H1 (cell line): Measurements from ENCODE around the gene ZNF423. TPM values are rescaled to one million over a fixed set of nuclear protein-coding genes. Genes with fewer than 3 reads are reported as not detected.

Experiments
- CTCF ChIA-PET: fragments of 300-600 bp; sonication (Branson Sonifier 250); formaldehyde crosslinking; loops from one replicate; lab custom pipeline; 2021; ENCODE audit not compliant: partially characterized antibody; lab: Charles Lee
- POLR2A ChIA-PET: fragments of 300-600 bp; sonication (Branson Sonifier 250); formaldehyde crosslinking; loops from one replicate; lab custom pipeline; 2021; ENCODE audit warnings: inconsistent platforms; ENCODE audit not compliant: partially characterized antibody; lab: Charles Lee
- DNase-seq, 2 experiments: peaks; one replicate each; pipeline versions ENCODE4 v3.0.0 to v3.0.0-alpha.2; 2010 to 2022; ENCODE audit warnings: low spot score in 2 of 2, low read depth in 1 of 2, mixed read lengths in 1 of 2
- FAIRE-seq: peaks from 2 replicates; lab custom pipeline; 2011; peaks lifted over from hg19 to GRCh38; lab: Jason Lieb, UNC
- H2AFZ ChIP-seq: 2 replicates; pipeline ENCODE4 v1.8.1; 2012; ENCODE audit warnings: low read length, inconsistent platforms
- H2AK5ac ChIP-seq: 2 replicates; pipeline ENCODE4 v1.6.1; 2013; ENCODE audit warnings: low read depth, low read length
- H2BK120ac ChIP-seq: replicated peaks from 2 replicates; pipeline ENCODE3; 2013; ENCODE audit warnings: low read depth, low read length, inconsistent platforms
- H2BK12ac ChIP-seq: 2 replicates; pipeline ENCODE4 v1.6.1; 2013; ENCODE audit warnings: low read depth, low read length
- H2BK15ac ChIP-seq: 2 replicates; pipeline ENCODE4 v1.6.1; 2013; ENCODE audit warnings: low read length
- H2BK20ac ChIP-seq: 2 replicates; pipeline ENCODE4 v1.6.1; 2013; ENCODE audit warnings: low read length
- H2BK5ac ChIP-seq: 2 replicates; pipeline ENCODE4 v1.6.1; 2013; ENCODE audit warnings: low read depth, low read length
- H3K14ac ChIP-seq: 2 replicates; pipeline ENCODE4 v1.6.1; 2013; ENCODE audit warnings: inconsistent platforms; ENCODE audit not compliant: insufficient read length
- H3K18ac ChIP-seq: 2 replicates; pipeline ENCODE4 v1.6.1; 2013; ENCODE audit warnings: low read length; ENCODE audit errors: extremely low read depth
- H3K23ac ChIP-seq: 2 replicates; pipeline ENCODE4 v1.6.1; 2013; ENCODE audit warnings: inconsistent platforms; ENCODE audit not compliant: insufficient read length
- H3K23me2 ChIP-seq: 2 replicates; pipeline ENCODE4 v1.6.1; 2013; ENCODE audit warnings: low read depth, low read length
- H3K27ac ChIP-seq: 2 replicates; pipeline ENCODE4 v1.6.1; 2011; ENCODE audit warnings: low read depth, low read length, inconsistent platforms
- H3K27me3 ChIP-seq, 4 experiments: replicated peaks in 1 of 4; 1 replicate in 1 of 4; 2 replicates in 3 of 4; pipeline versions ENCODE4 v1.6.1 to v1.8.1; 2011 to 2013; ENCODE audit warnings: low read length in 3 of 4, mild to moderate bottlenecking in 3 of 4, inconsistent platforms in 2 of 4, mixed read lengths in 2 of 4, moderate library complexity in 1 of 4; ENCODE audit not compliant: control insufficient read depth in 3 of 4, insufficient read depth in 3 of 4; ENCODE audit errors: extremely low read depth in 1 of 4
- H3K36me3 ChIP-seq, 4 experiments: 2 replicates each; pipeline versions ENCODE4 v1.6.1 to v1.8.1; 2011 to 2013; ENCODE audit warnings: mild to moderate bottlenecking in 4 of 4, low read length in 3 of 4, moderate library complexity in 2 of 4, control low read depth in 1 of 4, inconsistent platforms in 1 of 4; ENCODE audit not compliant: insufficient read depth in 4 of 4, control insufficient read depth in 2 of 4
- H3K4ac ChIP-seq: replicated peaks from 2 replicates; pipeline ENCODE3; 2013; ENCODE audit warnings: low read length, low read depth, mixed read lengths, inconsistent platforms; ENCODE audit not compliant: insufficient read length
- H3K4me1 ChIP-seq, 4 experiments: replicated peaks in 1 of 4; 1 replicate in 1 of 4; 2 replicates in 3 of 4; pipeline versions ENCODE4 v1.6.1 to v1.8.1; 2011 to 2013; ENCODE audit warnings: low read length in 3 of 4, inconsistent platforms in 2 of 4, mixed read lengths in 1 of 4; ENCODE audit not compliant: insufficient read depth in 4 of 4, control insufficient read depth in 3 of 4
- H3K4me2 ChIP-seq, 2 experiments: 2 replicates each; pipeline versions ENCODE4 v1.6.1 to v1.8.1; 2011 to 2013; ENCODE audit warnings: low read depth in 2 of 2, low read length in 2 of 2, control low read depth in 1 of 2, inconsistent platforms in 1 of 2, mild to moderate bottlenecking in 1 of 2; ENCODE audit not compliant: insufficient read depth in 1 of 2
- H3K4me3 ChIP-seq, 4 experiments: fragments of 200-600, 300-600 bp in 1 of 4; sonication (generic), shearing (Covaris generic), sonication (Bioruptor Twin) in 1 of 4; 2 replicates each; pipeline versions ENCODE4 v1.5.1 to v1.8.1; 2011 to 2016; ENCODE audit warnings: low read length in 4 of 4, low read depth in 3 of 4, control low read depth in 2 of 4, inconsistent platforms in 2 of 4, mild to moderate bottlenecking in 2 of 4, mixed read lengths in 1 of 4, moderate library complexity in 1 of 4; ENCODE audit not compliant: insufficient read depth in 2 of 4; ENCODE audit errors: extremely low read depth in 1 of 4
- H3K56ac ChIP-seq: replicated peaks from 2 replicates; pipeline ENCODE3; 2013; ENCODE audit warnings: low read depth, mild to moderate bottlenecking, mixed read lengths, low read length, inconsistent platforms; ENCODE audit not compliant: insufficient read length
- H3K79me1 ChIP-seq: 2 replicates; pipeline ENCODE4 v1.6.1; 2013; ENCODE audit warnings: low read depth, low read length, control low read depth
- H3K79me2 ChIP-seq, 2 experiments: 2 replicates each; pipeline versions ENCODE4 v1.6.1 to v1.8.1; 2012 to 2013; ENCODE audit warnings: low read length in 2 of 2, mild to moderate bottlenecking in 2 of 2, inconsistent platforms in 1 of 2; ENCODE audit not compliant: insufficient read depth in 2 of 2, control insufficient read depth in 1 of 2
- H3K9ac ChIP-seq, 4 experiments: replicated peaks in 1 of 4; 1 replicate in 1 of 4; 2 replicates in 3 of 4; pipeline versions ENCODE4 v1.6.1 to v1.8.1; 2011 to 2013; ENCODE audit warnings: low read depth in 3 of 4, low read length in 3 of 4, control low read depth in 2 of 4, mild to moderate bottlenecking in 2 of 4, moderate library complexity in 2 of 4, inconsistent platforms in 1 of 4; ENCODE audit errors: extremely low read depth in 1 of 4
- H3K9me3 ChIP-seq, 2 experiments: 2 replicates each; pipeline versions ENCODE4 v1.6.1 to v1.8.1; 2012 to 2013; ENCODE audit warnings: mild to moderate bottlenecking in 2 of 2, moderate library complexity in 2 of 2, control low read depth in 1 of 2, inconsistent platforms in 1 of 2, low read depth in 1 of 2, low read length in 1 of 2, mixed read lengths in 1 of 2; ENCODE audit not compliant: insufficient read depth in 2 of 2
- H4K20me1 ChIP-seq, 2 experiments: replicated peaks in 1 of 2; 2 replicates each; pipeline versions ENCODE3 to v1.8.1; 2011 to 2013; ENCODE audit warnings: inconsistent platforms in 2 of 2, low read length in 2 of 2, mild to moderate bottlenecking in 1 of 2; ENCODE audit not compliant: insufficient read depth in 2 of 2, control insufficient read depth in 1 of 2
- H4K5ac ChIP-seq: 2 replicates; pipeline ENCODE4 v1.6.1; 2013; ENCODE audit warnings: low read length, low read depth, mixed read lengths, inconsistent platforms; ENCODE audit not compliant: insufficient read length
- H4K8ac ChIP-seq: 2 replicates; pipeline ENCODE4 v1.8.0; 2013; ENCODE audit warnings: mild to moderate bottlenecking, moderate library complexity, low read length, inconsistent platforms; ENCODE audit not compliant: insufficient read depth; ENCODE audit errors: extremely low read depth
- H4K91ac ChIP-seq: replicated peaks from 2 replicates; pipeline ENCODE3; 2013; ENCODE audit warnings: low read length, mixed read lengths, inconsistent platforms; ENCODE audit not compliant: insufficient read length
- KDM1A ChIP-seq: fragments of 200-600, 300-600 bp; sonication (generic); IDR thresholded peaks from 2 replicates; pipeline ENCODE4 v1.7.1; 2016; ENCODE audit warnings: mild to moderate bottlenecking, low read length, borderline replicate concordance
- SIRT6 ChIP-seq: IDR thresholded peaks from one replicate; pipeline ENCODE4 v1.7.1; 2012; ENCODE audit warnings: low read length, inconsistent platforms
- WGBS, 2 experiments: shearing (Covaris generic) in 1 of 2; methylation state at CpG; one replicate each; pipeline versions ENCODE4 v1.1.6 to v1.1.7; 2013 to 2015; ENCODE audit warnings: low lambda C conversion rate in 2 of 2, mixed read lengths in 2 of 2, inconsistent platforms in 1 of 2, low coverage in 1 of 2, missing lambda C conversion rate in 1 of 2; ENCODE audit not compliant: insufficient replicate concordance in 2 of 2, insufficient coverage in 1 of 2, insufficient read length in 1 of 2; ENCODE audit errors: extremely low coverage in 1 of 2, missing lambda C conversion rate in 1 of 2; 5-methylcytosine and 5-hydroxymethylcytosine counted together
- polyA plus RNA-seq, 7 experiments: library from polyadenylated mRNA; depleted of rRNA in 3 of 7; stranded (reverse) in 5 of 7; unstranded in 2 of 7; fragments of >200 nt in 5 of 7; fragments of 200-250 nt in 2 of 7; gene quantifications; 1 replicate in 5 of 7; 2 replicates in 1 of 7; 4 replicates in 1 of 7; pipeline versions ENCODE4 v1.2.1 to v1.2.3, GENCODE V29; 2011 to 2013; ENCODE audit warnings: missing spikeins in 2 of 7, mixed read lengths in 2 of 7
- total RNA-seq: library from RNA; stranded (reverse); fragmentation: NEBNext Ultra II Directional; extraction: Animal tissue kit (Norgen Biotek cat#: 25700); gene quantifications from 2 replicates; pipeline ENCODE4 v1.2.1, GENCODE V29; 2021

Gene ZNF423
- total and polyA plus RNA-seq, 2 of the 8 experiments (the other 6 are each of a cell fraction or from before 2014, with no cell fraction given), result 38.2 to 52.3 TPM

DNA sequence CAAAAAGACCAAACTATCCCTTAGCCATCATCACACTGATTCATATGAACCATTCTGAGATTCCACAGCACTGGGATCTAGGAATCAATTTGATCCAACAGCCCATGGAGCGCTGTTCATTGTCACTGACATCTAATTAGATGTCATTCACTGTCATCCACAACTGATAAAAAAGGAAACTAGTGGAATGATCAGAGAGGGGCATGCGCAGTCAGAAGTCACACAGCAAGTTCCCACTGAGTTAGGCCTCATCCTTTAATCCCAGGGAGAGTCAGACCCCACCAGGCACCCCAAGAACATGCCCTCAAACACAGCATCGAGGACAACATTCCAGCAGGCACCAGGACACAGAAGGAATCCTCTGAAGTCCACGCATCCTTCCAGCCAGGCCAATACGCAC, 88.5 kb downstream of the ZNF423 start:
- Histone ChIP-seq H3K56ac (no peak overlapping the region), H4K5ac (no peak overlapping the region), H3K4ac (no peak overlapping the region), H2BK5ac (no peak overlapping the region), H2BK20ac (no peak overlapping the region), H2AK5ac (no peak overlapping the region), H3K4me1 (peaks cover 0 to 7% (median 0%) of the 10 kb centered on the region in 4 experiments; a peak in 2 of 7 replicates), H3K14ac (no peak overlapping the region), H2AFZ (no peak overlapping the region), H4K8ac (no peak overlapping the region), H3K18ac (no peak overlapping the region), H4K91ac (no peak overlapping the region), H3K23ac (no peak overlapping the region), H3K27me3 (no peaks in the 10 kb centered on the region), H2BK120ac (no peak overlapping the region), H3K79me2 (peaks cover 4 to 42% of the 10 kb centered on the region in 2 experiments; a peak in 3 of 4 replicates), H3K27ac (no peak overlapping the region), H3K4me2 (no peak overlapping the region), H3K79me1 (peaks cover 11% of the 10 kb centered on the region), H3K9ac (no peak overlapping the region), H3K36me3 (no peaks in the 10 kb centered on the region), H3K4me3 (no peak overlapping the region), H3K23me2 (peaks cover 3% of the 10 kb centered on the region), H3K9me3 (no peaks in the 10 kb centered on the region), H2BK15ac (no peak overlapping the region), H4K20me1 (peaks cover 4 to 7% of the 10 kb centered on the region in 2 experiments), H2BK12ac (0 out of 2 replicates have a peak overlapping the region, but pooled peaks have one; percentile 39)
- ChIA-PET CTCF (interaction anchor here (1.9 to 2.2 kb wide), 2 partner anchors 12 to 28 kb away, joined by 4 to 7 read pairs; no protein-coding TSS in a partner anchor), POLR2A (no interaction called here)
- 87% methylated on average over 5 of the region's 5 CpGs; no CpG with 5 or more reads in 1 of the 2 experiments for WGBS, 2 experiments
- TF ChIP-seq SIRT6 (no peak), KDM1A (peak; percentile 82; the same call in 1 of the 2 replicates)
- no peak for DNase-seq
- FAIRE-seq, result no peak
